HG03159 (cell line): Measurements from ENCODE around the gene MYZAP.

Source experiments
- ATAC-seq: cut with Tn5 transposase; IDR thresholded peaks from one replicate; pipeline ENCODE4 v1.9.1; 2021; ENCODE audit warnings: mild to moderate bottlenecking, moderate library complexity; ENCODE audit not compliant: unreplicated experiment

MYZAP gene

GRCh38 chr15:57690341-57690966, 98.8 kb downstream of the MYZAP start:
- ATAC-seq, result no peak

GRCh38 chr15:57691082-57691481, 99.4 kb downstream of the MYZAP start:
- no peak for ATAC-seq

GRCh38 chr15:57692709-57693108, 101.0 kb downstream of the MYZAP start:
- no peak for ATAC-seq

DNA sequence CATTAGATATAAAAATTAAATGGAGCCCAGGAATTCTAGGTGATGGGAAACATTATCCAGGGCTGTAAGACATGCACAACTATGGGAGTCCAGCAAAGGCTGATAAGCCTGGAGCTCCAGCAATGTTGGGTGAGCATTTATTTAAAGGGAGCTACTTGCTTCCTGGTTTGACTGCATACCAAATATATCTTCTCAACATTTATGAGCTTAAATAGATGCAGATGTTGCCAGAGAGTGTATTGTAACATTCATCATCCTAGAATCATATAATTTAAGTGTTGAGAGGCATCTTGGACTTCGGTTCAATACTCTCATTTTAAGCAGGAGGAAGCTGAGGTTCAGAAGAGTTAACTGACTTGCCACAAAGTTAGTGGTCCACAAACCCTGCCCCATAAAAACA, 102.6 kb downstream of the MYZAP start:
- no peak for ATAC-seq

DNA sequence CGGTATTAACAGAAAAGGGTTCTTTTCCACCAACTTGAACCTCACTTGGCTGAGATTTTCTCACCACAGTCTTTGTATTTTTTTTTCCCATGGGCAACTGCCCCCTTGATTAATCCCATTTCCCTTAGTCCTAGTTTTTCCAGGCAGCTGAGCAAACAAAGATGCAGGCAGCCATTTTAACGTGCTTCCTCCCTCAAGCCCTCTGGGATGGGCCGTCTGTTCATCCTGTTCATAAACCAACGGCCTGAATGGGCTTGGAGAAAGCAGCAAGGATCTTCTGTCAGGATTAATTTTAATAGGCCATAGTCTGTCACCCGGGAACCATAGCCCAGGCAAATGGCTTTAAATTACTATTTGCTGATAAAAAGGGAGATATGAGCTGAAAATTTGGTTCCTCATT, 104.4 kb downstream of the MYZAP start:
- no peak for ATAC-seq

DNA sequence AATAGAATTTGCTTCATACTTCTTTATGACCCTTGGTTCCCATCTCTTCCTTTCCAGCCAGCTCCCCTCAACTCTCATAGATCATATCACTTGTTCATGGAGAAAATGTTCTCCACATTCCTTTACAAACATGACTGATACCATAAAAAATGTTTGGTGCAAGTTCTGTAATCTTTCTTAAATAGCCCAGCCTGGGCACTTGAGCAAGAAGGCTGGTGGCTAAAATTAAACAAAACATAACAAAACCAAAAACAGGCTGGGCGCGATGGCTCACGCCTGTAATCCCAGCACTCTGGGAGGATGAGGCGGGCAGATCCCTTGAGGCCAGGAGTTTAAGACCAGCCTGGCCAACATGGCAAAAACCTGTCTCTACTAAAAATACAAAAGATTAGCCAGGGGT, 105.9 kb downstream of the MYZAP start:
- no peak for ATAC-seq

GRCh38 chr15:57698243-57698642, 106.5 kb downstream of the MYZAP start:
- ATAC-seq, result no peak

DNA sequence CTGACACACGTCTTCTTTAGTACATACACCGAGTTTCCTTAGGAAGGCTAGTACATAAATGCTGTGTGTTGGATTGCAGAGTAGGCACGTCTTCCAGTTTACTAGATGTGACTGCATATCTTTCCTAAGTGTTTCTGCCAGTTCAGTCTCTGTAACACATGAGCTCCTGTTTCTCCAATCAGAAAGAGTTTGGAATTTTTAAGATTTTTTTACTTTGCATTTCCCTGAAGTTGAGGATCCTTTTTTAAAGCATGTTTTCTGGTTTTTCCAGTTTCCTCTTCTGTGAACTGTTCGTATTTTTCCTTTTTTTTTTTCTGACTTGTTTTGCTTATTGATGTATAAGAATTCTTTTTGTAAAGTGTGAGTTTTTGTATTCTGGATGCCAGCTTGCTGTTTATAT, 107.3 kb downstream of the MYZAP start:
- no peak for ATAC-seq

GRCh38 chr15:57703387-57703786, 111.7 kb downstream of the MYZAP start:
- no peak for ATAC-seq

- no peak for ATAC-seq
Measured at GRCh38 chr15:57704441-57704840, 112.7 kb downstream of the MYZAP start.

- ATAC-seq, result no peak
Measured at GRCh38 chr15:57705746-57706404, 114.2 kb downstream of the MYZAP start.

DNA sequence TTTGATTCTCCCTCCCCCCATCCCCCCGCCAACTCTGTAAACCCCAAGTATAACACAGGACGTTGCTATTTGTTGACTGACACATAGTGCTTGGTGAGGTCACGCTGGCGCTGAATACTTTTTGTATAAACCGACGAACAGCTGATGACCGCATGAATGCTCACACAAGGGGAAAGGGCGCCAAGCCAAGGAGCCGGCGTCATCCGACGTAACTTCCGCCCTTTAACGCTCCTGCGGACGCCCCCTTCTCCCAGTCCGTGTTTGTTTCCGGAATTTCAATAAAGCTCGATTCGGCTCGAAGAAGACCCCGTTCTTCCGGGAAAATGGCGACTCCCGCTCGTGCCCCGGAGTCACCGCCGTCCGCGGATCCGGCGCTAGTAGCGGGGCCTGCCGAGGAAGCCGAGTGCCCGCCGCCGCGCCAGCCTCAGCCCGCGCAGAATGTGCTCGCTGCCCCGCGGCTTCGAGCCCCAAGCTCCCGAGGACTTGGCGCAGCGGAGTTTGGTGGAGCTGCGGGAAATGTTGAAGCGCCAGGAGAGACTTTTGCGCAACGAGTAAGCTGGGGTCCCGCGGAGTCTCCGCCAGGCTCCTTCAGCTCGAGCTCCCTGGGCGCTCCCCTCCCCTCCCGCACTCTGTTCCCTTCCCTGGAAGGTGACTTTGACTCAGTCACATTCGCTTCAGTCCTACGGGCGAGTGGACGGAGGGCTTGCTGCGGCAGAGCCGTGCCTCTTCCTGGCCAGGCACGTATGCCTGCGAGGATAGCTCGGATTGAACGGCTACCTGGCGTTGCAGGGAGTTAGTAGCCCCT, 114.9 kb downstream of the MYZAP start, which contains the start of gene POLR2M:
TSS of gene POLR2M (plus strand) at position 310 of the 805 bp plus-strand sequence. CDS start at position 439, 129 bp downstream.
- peak; percentile 93 for ATAC-seq

DNA sequence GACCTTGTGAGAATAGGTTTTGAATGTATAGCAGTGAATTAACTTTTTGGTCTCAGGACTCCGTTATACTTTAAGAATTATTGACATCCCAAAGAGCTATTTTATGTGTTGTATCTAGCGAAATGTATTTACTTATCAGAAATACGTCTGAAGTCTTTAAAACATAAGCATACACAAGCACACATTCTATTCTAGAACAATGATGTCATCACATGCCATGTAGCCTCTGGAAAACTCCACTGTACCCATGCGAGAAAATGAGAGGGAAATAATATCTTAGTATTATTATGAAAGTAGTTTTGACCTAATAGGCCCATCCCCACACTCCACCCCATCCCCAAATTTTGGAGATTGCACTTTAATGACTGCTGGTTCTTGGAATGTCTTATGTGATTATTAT, 116.3 kb downstream of the MYZAP start:
- ATAC-seq, result no peak

- no peak for ATAC-seq
Measured at GRCh38 chr15:57718309-57718708, 126.6 kb downstream of the MYZAP start.

GRCh38 chr15:57720867-57721266, 129.2 kb downstream of the MYZAP start:
- ATAC-seq, result no peak

- no peak for ATAC-seq
Measured at GRCh38 chr15:57726411-57726810, 134.7 kb downstream of the MYZAP start.

DNA sequence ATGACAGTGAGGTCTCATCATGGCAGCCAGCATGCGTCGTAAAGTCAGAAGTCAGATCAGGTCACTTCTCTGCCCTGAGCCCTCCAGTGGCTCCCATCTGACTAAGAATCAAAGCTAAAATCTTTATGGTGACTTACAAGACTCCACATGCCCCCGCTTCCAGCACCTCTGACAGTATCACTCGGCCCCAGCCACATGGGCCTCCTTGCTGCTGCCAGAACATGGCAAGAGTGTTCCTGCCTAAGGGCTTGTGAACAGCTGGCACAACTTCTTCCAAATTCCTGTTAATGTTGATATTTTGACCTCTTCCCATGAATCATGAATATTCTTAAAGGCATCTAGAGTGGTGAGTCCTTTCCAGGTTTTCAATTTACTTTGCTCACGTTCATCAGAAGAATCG, 135.3 kb downstream of the MYZAP start:
- ATAC-seq, result no peak

GRCh38 chr15:57728436-57728835, 136.7 kb downstream of the MYZAP start:
- ATAC-seq, result no peak

DNA sequence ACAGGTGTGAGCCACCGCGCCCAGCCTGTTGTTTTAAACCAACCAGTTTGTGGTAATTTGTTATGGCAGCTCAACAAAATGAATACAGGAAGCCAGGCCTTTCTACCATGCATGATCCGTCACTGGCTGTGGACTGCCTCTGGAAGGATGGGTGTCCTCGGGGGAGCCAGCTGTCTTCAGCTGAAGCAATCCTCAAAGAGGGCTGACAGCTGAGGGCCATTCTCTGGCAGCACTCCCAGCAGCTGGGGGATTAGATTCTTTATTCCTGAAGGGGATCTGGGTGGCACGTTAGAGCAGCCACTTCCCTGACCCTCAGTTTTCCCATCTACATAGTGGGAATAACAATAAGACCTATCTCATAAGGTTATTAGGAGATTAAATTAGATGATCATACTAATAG, 139.2 kb downstream of the MYZAP start:
- ATAC-seq, result no peak

- no peak for ATAC-seq
Measured at GRCh38 chr15:57731530-57732103, 139.9 kb downstream of the MYZAP start.

DNA sequence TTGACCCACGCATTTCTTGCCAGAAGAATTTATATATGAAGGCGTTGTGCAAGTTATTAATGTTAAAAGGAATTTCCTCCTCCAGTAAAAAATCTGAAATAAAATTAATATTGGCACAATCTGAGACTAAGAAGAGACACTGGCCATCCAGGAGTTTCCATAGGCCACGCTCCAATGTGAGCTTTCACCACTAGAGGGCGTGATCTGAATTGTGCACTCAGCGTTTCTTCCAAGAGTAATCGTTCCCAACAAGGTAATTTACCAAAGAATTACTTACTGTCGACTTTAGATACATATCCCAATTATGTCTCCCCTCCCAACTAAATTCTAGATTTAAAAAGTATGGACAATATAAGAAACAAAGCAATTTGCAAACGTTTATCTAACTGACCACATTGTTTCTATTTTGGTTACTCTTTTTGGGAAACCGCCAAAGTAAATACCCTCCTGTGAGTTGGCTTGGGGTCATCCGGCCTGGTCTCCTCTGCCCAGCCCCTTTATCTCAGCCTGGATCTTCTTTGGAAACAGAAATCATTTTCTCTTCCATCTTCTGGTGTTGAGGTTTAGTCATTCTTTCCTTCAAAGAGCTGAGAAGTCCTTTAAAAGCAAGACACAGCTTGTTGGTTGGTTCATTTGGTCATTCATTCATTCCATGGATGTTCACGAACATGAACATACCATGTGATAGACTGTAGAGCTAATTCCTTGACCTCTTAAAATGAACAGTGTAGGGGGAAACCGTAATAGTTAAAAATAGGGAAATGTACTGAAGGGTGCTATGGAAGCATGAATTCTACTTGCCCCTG, 141.0 kb downstream of the MYZAP start:
- no peak for ATAC-seq
